Head of caudate nucleus (tissue), 42 donors: ENCODE results near the gene SMARCB1.
A peak's percentile ranks its signal among the peaks of the same experiment; 100 is the strongest.
"Not testable (repeated sequence)": the region's sequence is repeated elsewhere in the genome, so short reads cannot be mapped to it uniquely, and the experiment has no call there.

Source experiments
- DNase-seq, 42 donors: peaks; one replicate each; pipeline versions ENCODE4 v3.0.0 to v3.0.0-alpha.2; 2020 to 2021; ENCODE audit warnings: mixed read lengths in 7 of 42
- intact Hi-C: fragments of 100-400 bp; cut with DNase I; formaldehyde crosslinking; loops from one replicate; pipeline ENCODE4 v1.15.0; 2022

Gene SMARCB1

GRCh38 chr22:23856721-23857605 lies 70.2 kb downstream of the SMARCB1 start:
- DNase-seq: peak in 35 of 42 donors; percentile 27 to 74 (median 51)
- intact Hi-C loops: loop anchor here (5.0 kb wide), 1 partner anchor 35 kb away; the partner anchor contains the start of gene MIF

- intact Hi-C loops: loop anchor here (5.0 kb wide), 1 partner anchor 34 kb away; the partner anchor contains the start of gene MIF
- DNase-seq: peak; percentile 91 to 98 (median 96)
These were observed 71.1 kb downstream of the SMARCB1 start, which contains the start of gene SLC2A11 for GRCh38 chr22:23857606-23858483. SLC2A11 (plus strand) TSS chr22:23857875; CDS start chr22:23858000, 125 bp downstream.

- DNase-seq: peak in 16 of 42 donors; percentile 20 to 83 (median 61)
- intact Hi-C loops: loop anchor here (5.0 kb wide), 1 partner anchor 34 kb away; the partner anchor contains the start of gene MIF
These were observed 71.7 kb downstream of the SMARCB1 start for GRCh38 chr22:23858484-23858815.

DNA sequence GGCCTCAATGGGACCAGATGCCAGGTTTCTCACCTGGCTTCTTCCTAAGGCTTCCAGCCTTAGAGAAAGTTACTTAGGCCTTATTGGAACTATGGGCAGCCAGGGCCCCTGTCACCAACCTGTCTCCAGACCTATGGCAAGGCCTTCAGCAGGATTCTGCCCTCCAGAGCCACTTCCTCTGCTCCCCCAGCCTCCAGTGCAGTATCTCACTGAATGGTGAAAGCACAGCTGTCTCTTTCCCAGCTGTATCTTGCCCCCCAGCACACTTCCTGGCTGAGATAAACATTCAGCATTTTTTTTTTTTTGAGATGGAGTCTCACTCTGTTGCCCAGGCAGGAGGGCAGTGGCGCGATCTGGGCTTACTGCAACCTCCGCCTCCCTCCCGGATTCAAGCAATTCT lies 72.4 kb downstream of the SMARCB1 start:
- intact Hi-C loops: loop anchor here (5.0 kb wide), 1 partner anchor 33 kb away; the partner anchor contains the start of gene MIF
- no peak for DNase-seq

DNA sequence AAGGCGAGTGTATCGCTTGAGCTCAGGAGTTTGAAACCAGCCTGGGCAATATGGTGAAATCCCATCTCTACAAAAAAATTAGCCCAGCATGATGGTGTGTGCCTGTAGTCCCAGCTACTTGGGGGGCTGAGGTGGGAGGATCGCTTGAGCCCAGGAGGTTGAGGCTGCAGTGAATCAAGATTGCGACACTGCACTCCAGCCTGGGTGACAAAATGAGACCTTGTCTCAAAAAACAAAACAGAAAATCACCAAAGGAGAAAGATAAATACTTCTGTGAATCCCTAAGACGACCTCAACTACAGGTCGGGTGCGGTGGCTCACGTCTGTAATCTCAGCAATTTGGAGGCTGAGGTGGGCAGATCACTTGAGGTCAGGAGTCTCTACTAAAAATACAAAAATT lies 73.4 kb downstream of the SMARCB1 start:
- intact Hi-C loops: not testable (repeated sequence)

DNA sequence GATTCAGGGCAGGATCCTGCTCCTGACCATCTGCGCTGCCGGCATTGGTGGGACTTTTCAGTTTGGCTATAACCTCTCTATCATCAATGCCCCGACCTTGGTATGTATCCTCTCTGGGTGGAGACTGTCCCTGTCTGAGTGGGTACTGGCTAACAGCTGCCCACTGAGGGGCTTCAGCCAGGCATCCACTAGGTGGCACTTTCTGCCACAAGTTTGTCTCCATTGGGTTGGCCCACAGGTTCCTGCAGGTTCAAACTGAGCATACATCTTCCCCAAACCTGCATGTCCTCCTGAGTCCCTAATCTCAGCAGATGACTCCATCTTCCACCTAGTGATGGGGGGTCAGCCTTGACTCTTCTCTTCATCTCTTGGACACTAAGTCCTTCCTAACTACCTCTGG lies 75.3 kb downstream of the SMARCB1 start:
- DNase-seq: peak in 14 of 42 donors; percentile 21 to 67 (median 38)
- intact Hi-C loops: no loop called here

More for the DNA sequence above, 73.4 kb downstream of the SMARCB1 start:
- not testable (repeated sequence) for DNase-seq

DNA sequence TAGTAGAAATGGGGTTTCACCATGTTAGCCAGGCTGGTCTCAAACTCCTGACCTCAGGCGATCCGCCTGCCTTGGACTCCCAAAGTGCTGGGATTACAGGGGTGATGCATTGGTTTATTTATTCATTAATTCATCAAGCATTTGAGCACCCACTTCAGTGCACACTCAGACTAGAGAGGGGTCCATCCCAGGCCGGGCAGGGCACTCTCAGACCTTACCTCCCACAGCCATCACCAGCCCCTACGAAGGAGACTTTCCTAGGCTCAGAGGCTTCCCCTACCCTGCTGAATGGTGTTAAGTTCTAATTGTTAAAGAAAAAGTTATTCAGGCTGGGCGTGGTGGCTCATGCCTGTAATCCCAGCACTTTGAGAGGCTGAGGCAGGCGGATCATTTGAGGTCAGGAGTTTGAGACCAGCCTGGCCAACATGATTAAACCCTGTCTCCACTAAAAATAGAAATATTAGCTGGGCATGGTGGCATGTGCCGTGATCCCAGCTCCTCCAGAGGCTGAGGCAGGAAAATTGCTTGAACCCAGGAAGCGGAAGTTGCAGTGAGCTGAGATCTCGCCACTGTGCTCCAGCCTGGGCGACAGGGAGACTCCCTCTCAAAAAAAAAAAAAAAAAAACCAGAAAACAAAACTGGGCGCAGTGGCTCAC lies 77.9 kb downstream of the SMARCB1 start:
- intact Hi-C loops, DNase-seq: not testable (repeated sequence)

DNA sequence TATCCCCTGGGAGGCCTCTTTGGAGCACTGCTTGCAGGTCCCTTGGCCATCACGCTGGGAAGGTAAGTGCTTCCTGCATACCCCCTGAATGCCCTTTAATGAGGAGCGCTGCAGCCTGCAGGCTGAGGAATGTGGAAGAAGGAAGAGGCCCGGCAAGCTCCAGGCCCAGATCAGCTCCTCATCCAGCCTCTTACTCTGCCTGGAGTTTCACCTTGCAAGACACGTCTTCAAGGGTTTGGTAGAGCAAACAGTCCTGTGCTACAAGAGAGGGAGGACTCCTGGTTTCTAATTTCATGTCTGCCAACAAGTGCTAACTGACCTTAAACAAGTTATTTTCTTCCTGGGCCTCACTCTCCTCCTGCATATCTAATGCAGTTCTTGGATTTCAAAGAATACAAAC lies 81.8 kb downstream of the SMARCB1 start:
- intact Hi-C loops: no loop called here
- DNase-seq: no peak

GRCh38 chr22:23874871-23875270 lies 88.1 kb downstream of the SMARCB1 start:
- intact Hi-C loops: no loop called here
- no peak for DNase-seq

GRCh38 chr22:23875801-23876200 lies 89.0 kb downstream of the SMARCB1 start:
- intact Hi-C loops: no loop called here
- DNase-seq: no peak

- intact Hi-C loops: no loop called here
- DNase-seq: no peak
These were observed 90.8 kb downstream of the SMARCB1 start for GRCh38 chr22:23877566-23877965.

- DNase-seq: peak in 10 of 42 donors; percentile 24 to 60 (median 42)
- intact Hi-C loops: no loop called here
These were observed 91.5 kb downstream of the SMARCB1 start for GRCh38 chr22:23878219-23878618.

GRCh38 chr22:23882370-23882769 lies 95.6 kb downstream of the SMARCB1 start:
- no peak for DNase-seq
- intact Hi-C loops: no loop called here

DNA sequence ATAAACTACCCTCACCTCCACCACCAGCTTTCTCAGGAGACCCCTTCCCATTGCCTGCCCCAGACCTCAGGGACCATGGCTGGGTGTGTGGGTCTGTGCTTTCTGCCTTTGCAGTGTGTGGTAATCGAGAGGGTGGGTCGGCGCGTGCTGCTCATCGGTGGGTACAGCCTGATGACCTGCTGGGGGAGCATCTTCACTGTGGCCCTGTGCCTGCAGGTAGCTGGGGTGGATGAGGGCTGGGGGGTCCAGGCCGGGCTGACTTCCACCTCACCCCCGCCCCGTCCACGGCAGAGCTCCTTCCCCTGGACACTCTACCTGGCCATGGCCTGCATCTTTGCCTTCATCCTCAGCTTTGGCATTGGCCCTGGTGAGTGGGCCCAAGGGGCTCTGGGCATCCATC lies 96.9 kb downstream of the SMARCB1 start:
- DNase-seq: no peak
- intact Hi-C loops: no loop called here

DNA sequence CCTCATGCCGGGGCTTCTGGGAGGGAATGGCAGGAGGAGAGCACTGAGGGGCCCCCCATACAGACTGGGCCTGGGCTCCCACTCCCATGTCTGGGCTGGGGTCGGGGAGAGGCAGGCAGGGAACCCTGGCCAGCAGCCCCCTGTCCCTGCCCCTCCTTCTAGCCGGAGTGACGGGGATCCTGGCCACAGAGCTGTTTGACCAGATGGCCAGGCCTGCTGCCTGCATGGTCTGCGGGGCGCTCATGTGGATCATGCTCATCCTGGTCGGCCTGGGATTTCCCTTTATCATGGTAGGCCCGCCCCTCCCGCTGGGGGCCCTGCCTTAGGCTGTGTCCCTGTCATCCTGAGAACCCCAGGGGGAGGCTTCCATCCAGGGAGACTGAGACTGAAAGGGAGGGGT lies 97.4 kb downstream of the SMARCB1 start:
- intact Hi-C loops: no loop called here
- DNase-seq: no peak
